Measurements from ENCODE around the gene XXYLT1.
"Not testable (repeated sequence)": the region's sequence is repeated elsewhere in the genome, so short reads cannot be mapped to it uniquely, and the experiment has no call there.

XXYLT1 gene

DNA sequence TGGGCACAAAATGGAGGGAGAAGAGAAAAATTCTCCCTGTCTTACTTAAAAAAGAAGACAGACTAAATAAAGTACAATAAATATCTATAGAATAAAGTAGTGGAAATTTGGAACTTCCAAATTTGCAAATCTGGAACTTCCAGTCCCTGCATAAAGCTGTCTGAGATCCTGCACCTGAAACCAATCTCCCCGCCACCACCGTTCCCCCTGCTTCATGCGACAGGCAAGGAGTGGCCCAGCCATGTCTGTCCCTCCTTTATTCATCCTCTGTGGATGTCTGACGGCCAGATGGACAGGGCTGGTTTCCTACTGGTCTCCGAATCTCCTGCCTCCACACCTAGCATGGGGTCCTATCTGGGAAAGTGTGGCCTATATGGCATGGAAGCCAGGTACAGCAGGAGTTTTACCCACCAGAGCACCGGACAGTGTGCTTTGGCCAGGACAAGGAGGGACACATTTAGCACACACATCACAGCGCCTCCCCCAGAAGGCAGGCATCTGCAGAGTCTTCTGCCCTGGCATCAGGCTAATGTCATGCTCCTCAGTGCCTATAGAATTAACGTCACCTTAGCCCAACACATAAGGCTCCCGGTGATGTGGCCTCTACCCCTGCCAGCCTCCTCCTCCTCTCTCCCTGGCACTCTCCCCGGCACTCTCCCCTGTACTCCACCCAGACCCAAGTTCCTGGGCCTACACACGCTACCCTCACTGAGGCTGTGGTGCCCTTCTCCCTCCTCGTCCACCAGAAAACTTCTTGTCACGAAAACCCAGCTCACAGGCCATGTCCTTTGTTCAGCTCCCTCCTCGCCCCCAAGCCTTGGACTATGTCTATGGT is 170.8 kb downstream of the XXYLT1 start:
- DNase-seq (ENCODE audit: low read depth in 1 of 2, low spot score in 1 of 2), result no peak

DNA sequence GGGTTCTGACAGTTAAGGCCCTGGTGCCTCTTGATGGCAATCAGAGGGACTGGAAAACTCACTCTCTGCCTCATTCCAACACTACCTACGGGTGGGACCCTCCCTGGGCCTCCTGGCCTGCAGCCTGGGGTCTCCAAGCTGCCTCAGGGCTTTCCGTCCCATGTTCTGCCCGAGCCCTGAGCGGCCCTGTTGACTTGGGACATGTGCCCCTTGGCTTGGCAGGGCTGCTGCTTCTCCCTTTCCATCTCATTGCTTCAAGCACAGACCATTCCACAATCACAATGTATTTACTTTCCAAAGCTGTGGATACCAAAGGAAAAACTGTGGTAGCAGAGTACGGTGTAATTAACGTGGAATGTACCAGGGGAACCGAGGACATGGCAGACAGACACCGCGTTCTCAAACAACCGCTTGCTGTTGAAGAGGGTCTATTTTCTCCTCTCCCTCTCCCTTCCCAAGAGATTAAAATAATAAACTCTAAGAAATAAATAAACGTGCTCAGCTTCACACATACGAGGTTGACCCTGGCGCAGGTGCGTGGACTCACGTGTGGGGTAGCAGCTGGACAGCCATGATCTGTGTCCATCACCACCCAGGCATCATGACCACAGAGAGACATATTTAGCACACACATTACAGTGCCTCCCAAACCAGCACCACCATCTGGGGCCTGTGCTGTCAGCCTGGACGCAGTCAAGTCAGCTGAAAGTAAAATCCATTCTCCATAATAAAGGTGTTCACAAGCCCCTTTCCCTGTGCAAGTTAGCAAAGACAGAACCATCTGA is 172.0 kb downstream of the XXYLT1 start:
- DNase-seq (ENCODE audit: low read depth in 1 of 2, low spot score in 1 of 2), result no peak

DNA sequence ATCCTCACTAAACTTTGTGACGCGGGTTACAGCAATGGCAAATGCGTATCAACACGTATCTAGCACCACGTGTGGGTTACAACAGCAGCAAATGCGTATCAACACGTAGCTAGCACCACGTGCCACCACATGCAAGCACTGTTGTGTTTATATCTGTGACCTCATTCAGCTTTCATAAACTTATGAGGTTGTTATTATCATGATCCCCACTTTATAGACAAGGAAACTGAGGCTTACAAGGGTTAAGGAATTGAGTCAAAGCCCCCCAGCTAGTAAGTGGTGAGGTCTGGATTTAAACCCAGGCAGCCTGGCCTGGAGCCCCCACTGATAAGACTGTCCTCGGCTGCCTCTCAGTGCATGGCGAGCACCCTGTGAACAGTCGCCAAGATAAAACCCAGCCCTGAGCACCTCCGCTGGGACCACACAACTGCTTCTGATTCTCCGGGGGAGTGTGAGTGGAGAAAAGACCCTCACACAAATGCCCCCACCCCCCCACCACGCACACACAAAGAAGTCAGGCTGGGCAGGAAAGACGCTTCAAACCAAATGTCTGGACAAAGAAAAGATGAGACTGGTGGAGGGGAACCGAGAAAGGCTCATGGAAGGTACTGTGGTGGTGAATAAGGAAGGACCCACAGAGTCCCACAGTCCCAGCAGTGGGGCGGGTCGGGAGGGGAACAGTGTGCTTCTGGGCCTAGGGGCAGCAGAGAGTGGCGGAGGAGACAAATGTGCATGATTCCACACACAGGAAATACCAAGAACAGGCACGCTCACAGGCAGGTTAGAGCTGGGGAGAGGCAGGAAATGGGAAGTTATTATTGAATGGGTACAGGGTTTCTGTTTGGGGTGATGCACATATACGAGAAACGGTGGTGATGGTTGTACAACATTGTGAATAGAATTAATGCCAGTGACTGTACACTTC is 173.4 kb downstream of the XXYLT1 start:
- DNase-seq (ENCODE audit: low read depth in 1 of 2, low spot score in 1 of 2), result no peak

DNA sequence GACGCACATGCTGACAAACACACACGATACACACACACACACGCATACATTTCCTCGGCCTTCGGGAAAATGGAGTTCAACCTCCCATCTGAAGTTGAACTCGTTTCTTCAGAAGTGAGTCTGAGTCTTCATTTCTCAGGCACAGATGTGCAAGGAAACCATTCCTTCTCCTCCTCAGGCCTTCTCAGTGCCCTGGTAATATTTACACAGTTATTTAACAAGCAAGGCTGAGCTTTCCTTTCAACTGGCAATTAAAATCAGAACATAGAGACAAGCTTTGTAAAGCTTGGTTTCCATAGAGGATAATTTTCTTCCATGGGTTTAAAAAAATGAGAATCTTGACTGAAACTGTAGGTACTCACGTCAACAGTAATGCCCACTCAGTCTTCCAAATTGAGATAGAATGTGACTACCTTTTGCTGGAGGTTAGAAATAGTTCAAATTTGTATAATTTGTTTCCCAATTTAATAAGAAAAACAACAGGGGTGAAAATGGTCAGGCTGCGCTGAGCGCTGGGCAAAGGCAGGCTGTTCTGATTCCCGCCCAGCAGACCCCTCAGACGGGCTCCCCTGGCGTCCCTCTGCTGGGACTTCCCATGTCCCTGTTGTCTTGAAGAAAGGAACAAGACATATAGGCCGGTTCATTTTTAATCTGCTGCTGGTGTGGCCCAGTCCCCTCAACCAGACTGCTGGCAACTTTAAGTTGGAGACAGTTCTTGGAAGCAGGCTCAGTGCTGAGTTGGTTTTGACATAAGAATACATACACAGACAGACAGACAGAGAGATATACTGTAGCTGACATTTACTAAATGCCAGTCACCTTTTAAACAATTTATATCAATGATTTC is 174.3 kb downstream of the XXYLT1 start:
- DNase-seq (ENCODE audit: low read depth in 1 of 2, low spot score in 1 of 2), result no peak

DNA sequence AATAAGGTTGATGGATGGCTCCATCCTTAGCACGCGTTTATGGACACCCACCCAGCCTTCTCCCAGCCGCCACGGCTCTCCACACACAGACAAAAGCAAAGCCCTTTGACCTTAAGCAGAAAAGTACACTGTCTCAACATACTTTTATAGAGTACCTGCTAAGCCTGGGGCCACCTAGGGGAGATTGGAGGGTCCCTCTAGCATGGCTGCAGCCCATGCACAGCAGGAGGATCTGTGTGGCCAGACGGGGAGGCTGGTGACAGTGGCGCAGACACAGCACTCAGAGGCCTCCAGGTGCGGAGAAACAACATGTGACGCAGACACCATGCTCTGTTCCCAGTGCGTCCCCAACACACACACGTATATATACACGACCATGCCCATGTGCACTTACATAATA is 174.9 kb downstream of the XXYLT1 start:
- DNase-seq (ENCODE audit: low read depth in 1 of 2, low spot score in 1 of 2), result no peak

DNA sequence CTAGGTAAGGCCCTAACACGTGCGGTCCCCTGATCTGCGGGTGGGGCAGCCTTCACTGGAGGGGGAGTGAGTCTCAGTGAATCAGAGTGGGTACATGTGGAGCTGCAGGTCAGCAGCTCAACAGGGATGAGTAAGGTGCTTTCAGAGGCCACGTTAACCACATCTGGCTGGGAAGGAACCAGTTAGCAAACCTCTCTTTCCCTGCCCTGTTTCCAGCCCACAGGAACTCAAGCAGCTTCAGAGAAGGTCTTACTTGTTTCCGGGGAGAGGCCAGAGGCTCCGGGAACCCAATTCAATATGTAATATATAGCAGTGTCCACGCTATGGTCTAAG is 175.3 kb downstream of the XXYLT1 start:
- DNase-seq (ENCODE audit: low read depth in 1 of 2, low spot score in 1 of 2), result no peak

DNA sequence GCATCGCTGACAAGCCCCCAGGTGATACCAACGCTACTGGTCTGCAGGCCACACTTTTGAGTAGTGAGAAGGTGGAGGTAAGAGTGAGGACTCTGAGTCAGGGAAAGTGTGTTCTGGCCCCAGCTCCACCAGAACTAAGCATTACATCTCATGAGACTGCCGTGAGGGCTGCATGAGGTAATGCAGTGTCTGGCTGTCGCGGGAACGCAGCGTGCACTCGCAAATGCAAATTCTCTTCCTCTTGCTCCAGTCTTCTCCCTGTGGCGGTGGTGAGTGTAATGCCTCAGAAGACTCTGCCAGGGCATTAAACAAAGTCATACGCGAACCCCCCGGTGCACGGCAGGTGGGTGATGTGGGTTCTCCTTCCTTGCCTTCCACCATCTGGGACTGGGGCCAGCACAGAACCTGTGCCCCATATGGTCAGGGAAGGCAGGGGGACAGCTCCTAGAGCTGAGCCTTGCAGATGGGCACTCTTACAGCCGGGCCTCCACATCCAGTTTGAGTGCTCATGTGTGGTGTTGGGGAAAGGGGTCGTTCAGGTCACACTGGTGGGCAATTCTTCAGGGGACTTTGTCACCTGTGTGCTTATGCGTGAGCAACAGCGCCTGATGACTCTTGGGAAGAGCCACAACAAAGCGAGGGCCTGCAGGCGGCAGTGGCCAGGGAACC is 175.8 kb downstream of the XXYLT1 start:
- no peak for DNase-seq (ENCODE audit: low read depth in 1 of 2, low spot score in 1 of 2)

DNA sequence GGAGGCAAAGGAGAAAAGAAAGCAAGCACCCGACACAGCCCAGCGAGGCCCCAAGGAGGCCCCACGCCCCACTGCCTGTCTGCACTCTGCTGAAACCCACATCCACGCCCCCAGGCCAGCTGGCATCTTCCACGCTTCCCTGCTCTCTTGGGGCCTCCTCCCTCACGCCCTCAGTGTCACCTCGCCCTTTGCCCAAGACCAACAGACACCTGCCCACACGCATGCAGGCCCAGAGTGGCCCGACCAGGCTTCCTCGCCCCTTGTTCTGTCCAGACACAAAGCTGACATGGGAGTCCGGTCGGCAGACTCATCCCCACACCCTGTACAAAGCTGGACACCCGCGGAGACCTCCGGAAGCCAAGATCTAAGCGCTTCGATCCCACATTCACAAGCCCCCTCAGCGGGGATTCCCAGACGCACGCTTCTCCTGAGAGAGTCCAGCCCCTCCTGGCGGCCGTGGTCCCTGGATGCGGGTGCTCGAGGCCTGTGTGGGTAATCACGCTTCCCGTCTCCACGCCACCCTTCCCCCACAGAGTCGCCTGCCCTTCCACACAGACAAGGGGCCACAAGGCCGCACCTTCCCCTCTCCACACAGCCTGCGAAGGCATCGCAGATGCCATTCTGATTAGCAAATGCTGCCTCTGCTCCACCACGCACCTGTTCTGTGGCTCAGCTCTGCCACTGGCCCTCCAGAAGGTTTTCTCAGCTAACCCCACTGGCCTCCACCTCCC is 176.6 kb downstream of the XXYLT1 start:
- DNase-seq (ENCODE audit: low read depth in 1 of 2, low spot score in 1 of 2), result no peak

DNA sequence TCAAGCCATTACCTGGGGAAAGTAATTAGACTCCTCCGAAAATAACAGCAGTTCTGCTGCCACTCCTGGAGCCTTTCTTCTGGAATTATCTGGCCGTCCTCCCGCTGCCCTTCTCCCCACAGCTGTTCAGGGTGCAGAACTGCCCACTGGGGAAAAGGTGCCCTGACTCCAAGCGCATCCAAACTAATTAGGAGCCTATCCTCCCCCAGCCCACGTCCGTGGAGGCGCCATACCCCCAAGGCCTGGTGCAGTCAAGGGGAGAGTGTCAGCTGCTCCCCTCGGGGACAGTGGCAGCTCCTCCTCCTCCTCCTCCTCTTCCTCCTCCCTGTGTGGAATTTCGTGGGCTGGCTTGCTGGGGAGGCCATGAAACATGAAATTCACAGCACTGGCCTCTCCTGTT is 177.2 kb downstream of the XXYLT1 start:
- no peak for DNase-seq (ENCODE audit: low read depth in 1 of 2, low spot score in 1 of 2)

DNA sequence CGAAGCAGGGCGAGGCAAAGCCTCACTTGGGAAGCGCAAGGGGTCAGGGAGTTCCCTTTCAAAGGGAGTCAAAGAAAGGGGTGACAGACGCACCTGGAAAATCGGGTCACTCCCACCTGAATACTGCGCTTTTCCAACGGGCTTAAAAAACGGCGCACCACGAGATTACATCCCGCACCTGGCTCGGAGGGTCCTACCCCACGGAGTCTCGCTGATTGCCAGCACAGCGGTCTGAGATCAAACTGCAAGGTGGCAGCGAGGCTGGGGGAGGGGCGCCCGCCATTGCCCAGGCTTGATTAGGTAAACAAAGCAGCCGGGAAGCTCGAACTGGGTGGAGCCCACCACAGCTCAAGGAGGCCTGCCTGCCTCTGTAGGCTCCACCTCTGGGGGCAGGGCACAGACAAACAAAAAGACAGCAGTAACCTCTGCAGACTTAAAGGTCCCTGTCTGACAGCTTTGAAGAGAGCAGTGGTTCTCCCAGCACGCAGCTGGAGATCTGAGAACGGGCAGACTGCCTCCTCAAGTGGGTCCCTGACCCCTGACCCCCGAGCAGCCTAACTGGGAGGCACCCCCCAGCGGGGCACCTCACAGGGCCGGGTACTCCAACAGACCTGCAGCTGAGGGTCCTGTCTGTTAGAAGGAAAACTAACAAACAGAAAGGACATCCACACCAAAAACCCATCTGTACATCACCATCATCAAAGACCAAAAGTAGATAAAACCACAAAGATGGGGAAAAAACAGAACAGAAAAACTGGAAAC is 182.9 kb downstream of the XXYLT1 start:
- not testable (repeated sequence) for DNase-seq (ENCODE audit: low read depth in 1 of 2, low spot score in 1 of 2)

DNA sequence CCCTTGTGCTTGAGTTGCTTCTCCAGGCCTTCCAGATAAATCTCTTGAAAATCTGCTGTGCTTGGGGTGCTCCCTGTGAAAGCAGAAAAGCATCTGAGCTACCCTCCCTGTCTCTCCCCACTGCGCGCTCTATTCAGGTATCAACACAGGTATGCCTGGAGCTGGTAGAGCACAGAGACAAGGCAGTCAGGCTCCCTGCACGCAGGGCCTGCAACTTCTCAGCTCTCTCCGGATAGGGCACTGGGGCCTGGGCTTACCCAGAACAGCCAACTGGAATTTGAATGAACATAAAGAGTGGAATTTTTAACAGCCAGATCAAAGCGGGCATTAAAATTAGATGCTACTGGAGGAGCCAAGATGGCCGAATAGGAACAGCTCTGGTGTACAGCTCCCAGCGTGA is 183.6 kb downstream of the XXYLT1 start:
- no peak for DNase-seq (ENCODE audit: low read depth in 1 of 2, low spot score in 1 of 2)

DNA sequence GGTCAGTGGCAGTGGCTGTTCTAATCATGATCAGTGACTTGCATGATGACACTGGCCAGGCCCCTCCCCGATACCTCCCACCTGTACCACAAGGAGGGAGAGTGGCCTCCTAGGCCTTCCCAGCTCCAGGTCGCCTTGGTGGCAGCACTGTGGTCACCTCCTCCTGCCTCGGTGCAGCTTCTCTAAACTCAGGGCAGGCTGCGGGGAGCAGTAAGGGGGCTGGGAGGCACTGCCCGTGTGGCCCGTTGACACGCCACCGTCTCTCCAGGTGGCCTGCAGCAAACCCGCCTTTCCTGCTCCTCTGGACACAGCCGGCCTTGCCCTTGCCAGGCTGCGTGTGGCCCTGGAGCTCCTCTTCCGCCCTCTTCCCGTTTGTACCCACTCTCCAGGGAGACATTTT is 184.1 kb downstream of the XXYLT1 start:
- no peak for DNase-seq (ENCODE audit: low read depth in 1 of 2, low spot score in 1 of 2)

DNA sequence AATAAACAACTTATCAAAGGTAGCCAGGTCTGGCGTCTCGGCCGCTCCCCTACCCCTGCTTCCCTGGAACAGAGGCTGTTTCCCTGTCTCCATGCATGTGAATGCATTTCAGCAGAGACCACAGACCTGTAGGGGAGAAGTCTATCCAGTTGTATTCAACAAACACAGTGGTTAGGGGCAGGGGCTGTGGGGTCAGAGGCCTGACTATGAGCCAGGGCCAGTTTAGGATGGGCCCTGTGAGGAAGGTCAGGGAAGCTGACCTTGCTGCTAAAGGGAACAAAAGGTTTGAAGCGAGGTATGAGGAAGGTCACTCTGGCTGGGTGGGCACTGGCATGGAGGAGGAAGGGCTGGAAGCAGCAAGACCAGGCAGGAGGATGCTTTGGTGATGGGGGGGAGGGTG is 184.6 kb downstream of the XXYLT1 start:
- no peak for DNase-seq (ENCODE audit: low read depth in 1 of 2, low spot score in 1 of 2)

DNA sequence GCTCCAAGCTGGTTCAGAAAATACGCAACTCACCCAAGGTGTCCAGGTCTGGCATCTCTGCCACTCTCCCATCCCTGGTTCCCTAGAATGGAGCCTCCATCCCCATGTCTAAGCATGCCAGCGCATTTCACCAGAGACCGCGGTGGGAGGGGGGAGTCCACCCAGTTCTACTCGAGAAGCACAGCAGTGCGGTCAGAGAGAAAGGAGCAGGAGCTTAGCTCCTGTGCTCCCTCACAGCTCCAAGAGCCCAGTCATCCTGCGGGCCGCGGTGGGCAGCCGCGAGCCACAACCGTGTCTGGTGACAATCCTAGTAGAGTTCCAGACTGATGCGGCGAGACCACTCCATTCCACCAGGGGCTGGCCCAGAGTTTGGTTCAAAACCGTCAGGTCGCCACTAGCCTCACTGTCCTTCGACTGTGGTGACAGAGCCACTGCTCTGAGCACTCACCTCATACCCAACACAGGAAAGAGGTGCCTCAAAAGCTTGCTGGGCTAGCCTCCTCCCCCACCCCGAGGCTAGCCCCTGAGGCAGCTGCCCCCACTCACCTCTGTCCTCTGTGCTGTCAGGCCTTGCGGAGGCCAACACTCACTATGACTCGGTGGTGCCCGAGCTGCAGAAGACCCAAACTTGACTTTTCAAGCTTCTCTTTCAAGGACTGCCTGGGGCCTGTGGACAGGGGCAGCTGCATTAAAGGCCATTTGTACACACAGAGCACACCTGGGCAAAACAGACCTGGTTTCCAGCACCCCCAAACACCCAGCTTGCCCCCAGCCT is 185.4 kb downstream of the XXYLT1 start:
- DNase-seq (ENCODE audit: low read depth in 1 of 2, low spot score in 1 of 2), result no peak

DNA sequence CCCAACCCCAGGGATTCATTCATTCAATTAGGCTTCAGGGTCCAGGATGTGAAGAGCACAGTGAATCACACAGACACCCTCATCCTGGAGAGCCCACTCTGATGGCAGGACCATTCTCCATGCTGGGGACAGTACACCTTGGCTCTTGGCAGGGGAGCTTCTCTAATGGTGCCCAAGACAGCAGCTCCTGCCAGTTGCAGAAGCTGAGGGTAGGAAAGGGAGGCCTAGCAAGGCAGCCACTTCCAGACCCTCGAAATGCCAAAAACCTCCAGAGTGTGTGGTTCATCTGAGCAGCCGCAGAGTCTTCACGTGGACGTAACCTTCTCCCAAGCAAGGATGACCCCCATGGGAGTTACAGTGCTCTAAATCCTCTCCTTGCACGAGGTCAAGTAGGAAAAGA is 186.2 kb downstream of the XXYLT1 start:
- no peak for DNase-seq (ENCODE audit: low read depth in 1 of 2, low spot score in 1 of 2)

DNA sequence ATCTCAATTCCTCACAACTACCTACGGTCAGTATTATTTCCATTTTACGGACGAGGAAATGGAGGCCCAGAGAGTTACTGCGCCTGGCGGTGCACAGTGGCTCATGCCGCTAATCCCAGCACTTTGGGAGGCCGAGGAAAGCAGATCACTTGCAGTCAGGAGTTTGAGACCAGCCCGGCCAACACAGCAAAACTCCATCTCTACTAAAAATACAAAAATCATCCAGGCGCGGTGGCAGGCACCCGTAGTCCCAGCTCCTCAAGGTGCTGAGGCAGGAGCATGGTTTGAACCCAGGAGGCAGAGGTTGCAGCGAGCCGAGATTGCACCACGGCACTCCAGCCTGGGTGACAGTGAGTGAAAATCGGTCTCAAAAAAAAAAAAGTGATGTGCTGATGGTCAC is 187.3 kb downstream of the XXYLT1 start:
- DNase-seq (ENCODE audit: low read depth in 1 of 2, low spot score in 1 of 2), result no peak

DNA sequence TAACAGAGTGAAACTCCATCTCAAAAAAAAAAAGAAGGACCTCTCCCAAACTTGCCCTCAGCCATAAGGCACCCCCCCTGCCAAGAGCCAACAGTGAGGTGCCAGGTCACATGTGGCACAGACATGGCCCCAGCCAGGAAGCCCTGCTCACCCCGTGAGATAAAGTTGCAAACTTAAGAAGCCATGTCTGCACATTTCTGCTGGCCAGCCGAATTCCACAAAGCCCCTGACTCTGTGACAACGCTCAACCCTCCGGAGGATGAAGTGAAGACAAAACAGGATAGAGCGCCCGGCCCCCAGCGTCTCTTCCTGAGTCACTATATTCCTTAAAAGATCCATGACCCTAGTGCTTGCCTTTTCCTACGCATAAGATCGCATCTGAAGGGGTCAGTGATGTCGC is 188.1 kb downstream of the XXYLT1 start:
- no peak for DNase-seq (ENCODE audit: low read depth in 1 of 2, low spot score in 1 of 2)

All from stimulated activated CD4-positive, alpha-beta T cell treated with anti-CD3 and anti-CD28 coated beads, Interleukin-15, amount 100 ng/mL, for 1 hour (primary cell).